Left ventricle myocardium superior (tissue), 1 donor: ENCODE measurements around the gene SPEG. TPM values are rescaled to one million over a fixed set of nuclear protein-coding genes. Genes with fewer than 3 reads are reported as not detected.
A peak's percentile ranks its signal among the peaks of the same experiment; 100 is the strongest.
"Not testable (repeated sequence)": the region's sequence is repeated elsewhere in the genome, so short reads cannot be mapped to it uniquely, and the experiment has no call there.

ENCODE experiments used
- ATAC-seq: fragments of 200-7000 bp; cut with Tn5 transposase; one replicate; pipeline ENCODE4 v1.9.1; 2020; ENCODE audit warnings: mild to moderate bottlenecking, moderate library complexity
- DNase-seq: peaks from one replicate; pipeline ENCODE4 v3.0.0-alpha.2; 2020
- intact Hi-C: fragments of 100-400 bp; cut with micrococcal nuclease; formaldehyde crosslinking; loops from one replicate; pipeline ENCODE4 v1.11.0; 2022
- total RNA-seq: library from RNA; stranded (reverse); fragmentation: NEBNext Ultra II Directional; extraction: Animal tissue kit (Norgen Biotek cat#: 25700); gene quantifications from one replicate; pipeline ENCODE4 v1.2.1, GENCODE V29; 2021
- donor health status: DM: no; HTN: yes; CAD: no; lungs with severe emphysema.

The SPEG gene
- total RNA-seq, 1 donor from 2014 or later: 111 TPM

DNA sequence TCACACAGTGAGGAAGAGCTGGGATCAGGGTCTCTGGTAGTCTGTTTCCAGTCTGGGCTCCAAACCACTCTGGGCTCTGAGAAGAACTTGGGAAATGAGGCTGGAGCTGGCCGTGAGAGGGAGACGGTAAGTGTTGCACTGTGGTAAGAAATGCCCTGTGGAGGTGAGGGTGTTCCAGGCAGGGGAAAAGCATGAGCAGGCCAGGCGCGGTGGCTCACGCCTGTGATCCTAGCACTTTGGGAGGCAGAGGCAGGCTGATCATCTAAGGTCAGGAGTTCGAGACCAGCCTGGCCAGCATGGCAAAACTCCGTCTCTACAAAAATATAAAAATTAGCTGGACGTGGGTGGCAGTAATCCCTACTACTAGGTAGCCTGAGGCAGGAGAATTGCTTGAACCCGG lies 30.8 kb upstream of the SPEG start:
- DNase-seq (no peak), ATAC-seq (no peak)
- intact Hi-C loops: loop anchor here (10.0 kb wide), 1 partner anchor 121 kb away; no protein-coding TSS in a partner anchor

DNA sequence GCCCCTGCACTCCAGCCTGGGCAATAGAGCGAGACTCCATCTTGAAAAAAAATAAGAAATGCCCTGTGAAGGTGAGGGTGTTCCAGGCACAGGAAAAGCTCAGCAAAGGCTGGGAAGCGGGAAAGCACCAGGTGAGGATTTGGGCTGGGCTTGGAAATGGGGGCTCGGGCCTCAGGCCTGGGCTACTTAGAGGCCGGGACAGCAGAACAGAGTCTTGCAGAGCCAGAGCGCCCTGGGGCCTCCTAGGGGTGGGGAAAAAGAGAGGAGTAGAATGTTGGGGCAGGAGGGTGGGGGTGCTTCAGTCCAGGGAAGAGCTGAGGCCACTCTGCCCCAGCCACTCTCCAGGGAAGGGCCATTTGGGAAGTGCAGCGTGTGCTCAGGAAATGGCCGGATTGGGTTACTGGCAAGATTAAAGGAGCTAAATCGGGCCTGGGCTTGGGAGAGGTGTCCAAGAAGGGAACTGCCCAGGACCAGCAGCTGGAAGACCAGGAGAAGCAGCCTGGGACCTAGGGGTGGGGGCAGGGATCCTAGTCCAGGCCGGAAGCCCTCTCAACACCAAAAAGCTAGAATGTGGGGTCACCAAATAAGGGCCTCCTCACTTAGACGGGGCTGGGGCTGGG lies 30.2 kb upstream of the SPEG start:
- intact Hi-C loops: loop anchor here (10.0 kb wide), 1 partner anchor 120 kb away; no protein-coding TSS in a partner anchor
- DNase-seq: peak; percentile 66
- ATAC-seq: peak; percentile 65

DNA sequence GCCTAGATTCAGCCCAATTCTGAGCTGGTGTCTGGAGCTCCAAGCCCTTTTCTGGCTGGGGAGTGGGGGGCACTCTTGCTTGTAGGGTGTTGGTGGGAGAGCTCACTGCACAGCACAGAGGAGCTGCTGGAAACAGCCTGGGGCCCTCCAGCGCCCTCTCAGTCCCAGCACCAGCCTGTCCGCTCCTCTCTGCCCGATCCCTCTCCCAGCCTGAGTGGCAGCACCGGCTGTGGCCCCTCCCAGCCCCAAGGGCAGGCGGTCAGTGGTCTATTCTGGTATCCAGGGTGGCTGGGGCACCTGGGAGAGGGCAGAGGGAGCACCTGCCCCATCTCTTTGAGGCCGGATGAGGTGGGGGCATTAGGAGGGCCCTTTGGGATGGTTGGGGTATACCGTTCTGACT lies 29.7 kb upstream of the SPEG start:
- intact Hi-C loops: loop anchor here (10.0 kb wide), 1 partner anchor 120 kb away; no protein-coding TSS in a partner anchor
- ATAC-seq (peak; percentile 78), DNase-seq (peak; percentile 80)

DNA sequence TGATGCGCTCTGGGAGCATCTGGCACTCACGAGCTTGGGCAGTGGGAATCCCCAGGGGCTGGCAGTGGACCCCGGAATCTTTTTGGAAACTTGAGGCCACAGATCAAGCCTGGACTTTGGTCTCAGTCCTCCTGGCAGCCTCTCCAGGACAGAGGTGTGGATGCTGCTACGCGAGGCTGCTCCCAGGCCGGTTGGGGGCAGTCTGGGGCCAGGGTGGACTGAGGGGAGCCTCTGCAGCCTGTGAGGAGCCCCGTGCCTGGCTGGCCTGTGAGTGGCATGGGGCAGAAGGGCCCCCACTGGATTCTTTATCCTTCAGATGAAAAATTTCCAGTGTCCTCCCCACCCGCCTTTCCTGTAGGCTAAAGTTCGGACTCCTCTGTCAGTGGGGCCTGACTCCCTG lies 29.2 kb upstream of the SPEG start:
- DNase-seq (peak; percentile 82), ATAC-seq (peak; percentile 76)
- intact Hi-C loops: loop anchor here (10.0 kb wide), 1 partner anchor 119 kb away; no protein-coding TSS in a partner anchor

DNA sequence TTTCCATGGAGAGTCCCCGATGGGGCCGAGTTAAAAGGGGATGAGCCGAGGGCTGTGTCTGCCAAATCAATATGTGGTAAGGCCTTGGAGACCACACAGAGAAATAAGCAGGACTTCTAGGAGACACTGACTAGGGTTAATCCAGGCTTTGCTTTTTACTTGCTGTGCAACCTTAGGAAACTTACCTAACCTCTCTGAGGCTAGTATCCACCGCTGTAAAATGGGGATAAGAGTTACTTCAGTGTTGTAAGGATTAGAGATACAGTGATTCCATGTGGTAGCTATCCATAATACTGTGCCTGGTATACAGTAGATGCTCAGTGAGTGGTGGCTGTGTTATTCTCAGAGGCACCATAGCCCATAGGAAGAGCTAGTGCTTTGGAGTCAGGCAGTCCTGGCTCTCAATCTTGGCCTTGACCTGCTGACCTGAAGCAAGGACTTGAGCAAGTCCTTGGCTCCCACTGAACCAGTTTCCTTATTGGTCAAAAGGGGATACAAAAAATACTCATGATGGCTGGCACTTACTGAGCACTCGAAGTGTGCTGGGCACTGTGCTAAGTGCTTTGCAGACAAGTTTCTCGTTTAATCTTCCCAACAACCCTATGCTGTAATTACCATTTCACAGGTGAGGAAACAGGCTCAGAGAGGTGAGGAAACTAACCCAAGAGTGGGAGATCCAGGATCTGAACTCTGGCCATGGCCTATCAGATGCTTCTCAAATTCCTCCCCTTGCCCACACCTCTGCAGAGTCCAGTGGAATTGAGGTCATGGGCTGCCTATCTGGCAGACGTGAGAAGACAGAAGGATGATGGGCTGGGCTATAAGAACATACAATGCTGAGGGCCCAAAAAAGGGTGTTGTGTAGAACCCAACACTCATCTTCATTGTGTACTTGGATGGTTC lies 28.4 kb upstream of the SPEG start:
- ATAC-seq: peak; percentile 2
- no peak for DNase-seq
- intact Hi-C loops: loop anchor here (10.0 kb wide), 1 partner anchor 119 kb away; no protein-coding TSS in a partner anchor

DNA sequence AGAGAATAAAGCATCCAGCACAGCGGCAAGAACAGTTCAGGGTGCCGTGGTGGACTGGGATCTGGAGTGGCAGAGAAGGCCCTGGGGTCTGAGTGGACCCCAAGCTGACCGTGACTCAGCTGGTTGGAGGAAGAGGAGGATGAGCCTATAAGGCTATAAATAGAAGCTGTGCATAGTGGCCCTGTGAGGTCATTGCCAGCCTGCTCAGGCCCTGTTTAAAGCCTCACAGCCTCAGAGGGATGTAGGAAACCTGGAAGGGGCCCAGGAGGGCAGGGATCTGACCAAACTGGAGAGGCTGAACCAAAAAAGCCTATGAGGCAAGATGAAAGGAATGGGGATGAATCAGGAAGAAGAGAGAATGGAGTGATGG lies 27.8 kb upstream of the SPEG start:
- DNase-seq (peak; percentile 80), ATAC-seq (peak; percentile 65)
- intact Hi-C loops: loop anchor here (10.0 kb wide), 1 partner anchor 118 kb away; no protein-coding TSS in a partner anchor

DNA sequence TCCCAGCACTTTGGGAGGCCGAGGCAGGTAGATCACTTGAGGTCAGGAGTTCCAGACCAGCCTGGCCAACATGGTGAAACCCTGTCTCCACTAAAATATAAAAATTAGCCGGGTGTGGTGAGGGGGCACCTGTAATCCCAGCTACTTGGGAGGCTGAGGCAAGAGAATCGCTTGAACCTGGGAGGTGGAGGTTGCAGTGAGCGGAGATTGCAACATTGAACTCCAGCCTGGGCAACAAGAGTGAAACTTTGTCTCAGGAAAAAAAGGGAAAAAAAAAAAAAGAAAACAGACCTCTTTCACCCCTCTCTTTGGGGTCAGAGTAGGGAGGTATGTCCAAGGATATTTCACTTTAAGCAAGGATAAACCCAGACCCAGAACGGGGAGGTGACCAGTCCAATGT lies 27.3 kb upstream of the SPEG start:
- intact Hi-C loops: loop anchor here (10.0 kb wide), 1 partner anchor 117 kb away; no protein-coding TSS in a partner anchor

DNA sequence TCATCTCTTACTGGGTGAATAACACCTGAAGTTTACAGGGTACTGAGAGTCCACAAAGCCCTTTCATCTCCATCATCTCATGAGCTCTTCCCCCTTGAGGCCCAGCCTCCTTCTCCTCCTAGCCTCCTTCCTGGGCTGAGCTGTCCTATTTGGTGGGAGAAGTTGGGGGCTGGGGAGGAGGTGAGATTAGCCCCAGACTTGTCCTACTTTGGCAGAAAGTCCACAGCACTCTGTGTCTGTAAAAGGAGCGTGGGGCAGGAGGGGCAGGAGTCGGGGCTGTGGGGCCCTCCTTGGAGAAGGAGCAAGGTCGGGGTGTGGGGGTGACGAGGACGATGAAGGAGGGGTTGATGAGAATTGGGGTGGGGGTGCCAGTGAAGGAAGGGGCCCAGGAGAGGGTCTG lies 26.4 kb upstream of the SPEG start:
- no peak for DNase-seq
- intact Hi-C loops: loop anchor here (10.0 kb wide), 1 partner anchor 117 kb away; no protein-coding TSS in a partner anchor
- no peak for ATAC-seq

More for the DNA sequence above, 27.3 kb upstream of the SPEG start:
- ATAC-seq, DNase-seq: not testable (repeated sequence)

DNA sequence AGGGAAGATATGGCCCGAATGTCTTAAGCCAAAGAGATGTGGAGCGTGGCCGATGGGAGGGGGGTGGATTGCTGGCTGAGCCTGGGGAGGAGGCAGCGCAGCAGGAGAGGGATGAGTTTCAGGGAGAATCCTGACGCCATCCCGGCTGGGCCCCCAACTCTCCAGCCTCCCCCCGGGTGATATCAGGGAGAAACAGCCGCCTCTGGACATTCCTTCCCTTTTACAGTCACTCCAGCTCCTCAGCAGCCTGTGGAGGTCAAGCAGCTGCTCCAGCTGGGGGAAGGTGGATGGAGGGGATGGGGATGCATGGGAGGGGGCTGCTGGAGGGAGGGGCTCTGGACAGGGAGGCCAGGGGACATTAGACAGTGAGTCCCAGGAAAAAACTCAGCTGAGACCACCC lies 26.0 kb upstream of the SPEG start:
- intact Hi-C loops: loop anchor here (10.0 kb wide), 1 partner anchor 116 kb away; no protein-coding TSS in a partner anchor
- ATAC-seq (no peak), DNase-seq (no peak)

DNA sequence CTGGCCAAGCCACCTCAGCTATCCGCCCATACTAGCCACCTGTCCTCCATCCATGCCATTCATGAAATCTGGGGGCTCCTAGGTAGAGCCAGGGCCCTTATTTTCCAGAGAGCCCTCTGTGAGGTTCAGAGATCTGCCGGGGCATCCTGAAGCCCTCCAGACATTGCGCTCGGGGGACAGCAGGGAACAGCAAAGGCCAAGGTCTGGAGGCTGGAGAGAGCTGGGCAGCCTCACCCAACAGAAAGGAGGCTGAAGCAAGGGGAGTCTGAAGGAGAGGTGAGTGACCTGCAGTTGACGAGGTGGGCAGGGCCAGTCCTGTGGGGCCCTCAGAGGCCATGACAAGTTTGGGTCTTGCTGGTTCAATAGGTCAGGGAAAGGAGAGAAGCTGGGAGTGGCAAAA lies 25.0 kb upstream of the SPEG start:
- no peak for DNase-seq
- ATAC-seq: no peak
- intact Hi-C loops: loop anchor here (10.0 kb wide), 1 partner anchor 115 kb away; no protein-coding TSS in a partner anchor

DNA sequence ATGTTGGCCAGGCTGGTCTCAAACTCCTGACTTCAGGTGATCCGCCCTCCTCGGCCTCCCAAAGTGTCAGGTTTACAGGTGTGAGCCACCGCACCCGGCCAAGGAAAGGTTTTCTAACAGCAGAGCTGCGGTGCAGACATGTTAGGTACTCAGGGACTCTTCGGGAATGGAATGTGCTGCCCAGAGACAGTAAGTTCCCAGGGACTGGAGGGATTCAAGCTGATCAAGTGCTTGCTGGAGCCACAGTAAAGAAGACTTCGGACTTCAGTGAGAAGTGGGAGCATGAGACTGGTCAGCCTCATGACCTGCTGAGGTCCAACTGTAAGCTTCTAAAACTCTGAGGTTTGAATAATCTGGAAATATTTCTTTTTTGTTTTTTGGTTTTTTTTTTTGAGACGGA lies 24.3 kb upstream of the SPEG start:
- DNase-seq (no peak), ATAC-seq (no peak)
- intact Hi-C loops: no loop called here

DNA sequence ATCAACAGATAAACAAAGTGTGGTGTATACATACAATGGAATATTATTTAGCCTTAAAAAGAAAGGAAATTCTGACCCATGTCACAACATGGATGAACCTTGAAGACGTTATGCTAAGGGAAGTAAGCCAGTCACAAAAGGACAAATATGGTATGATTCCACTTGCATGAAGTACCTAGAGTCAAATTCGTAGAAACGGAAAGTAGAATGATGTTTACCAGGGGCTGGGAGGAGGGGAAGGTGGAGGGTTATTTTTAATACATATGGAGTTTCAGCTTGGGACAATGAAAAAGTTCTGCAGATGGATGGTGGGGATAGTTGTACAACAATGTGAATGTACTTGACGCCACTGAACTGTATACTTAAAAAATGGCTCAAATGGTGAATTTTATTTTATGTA lies 19.8 kb upstream of the SPEG start:
- ATAC-seq (no peak), DNase-seq (no peak)
- intact Hi-C loops: no loop called here

DNA sequence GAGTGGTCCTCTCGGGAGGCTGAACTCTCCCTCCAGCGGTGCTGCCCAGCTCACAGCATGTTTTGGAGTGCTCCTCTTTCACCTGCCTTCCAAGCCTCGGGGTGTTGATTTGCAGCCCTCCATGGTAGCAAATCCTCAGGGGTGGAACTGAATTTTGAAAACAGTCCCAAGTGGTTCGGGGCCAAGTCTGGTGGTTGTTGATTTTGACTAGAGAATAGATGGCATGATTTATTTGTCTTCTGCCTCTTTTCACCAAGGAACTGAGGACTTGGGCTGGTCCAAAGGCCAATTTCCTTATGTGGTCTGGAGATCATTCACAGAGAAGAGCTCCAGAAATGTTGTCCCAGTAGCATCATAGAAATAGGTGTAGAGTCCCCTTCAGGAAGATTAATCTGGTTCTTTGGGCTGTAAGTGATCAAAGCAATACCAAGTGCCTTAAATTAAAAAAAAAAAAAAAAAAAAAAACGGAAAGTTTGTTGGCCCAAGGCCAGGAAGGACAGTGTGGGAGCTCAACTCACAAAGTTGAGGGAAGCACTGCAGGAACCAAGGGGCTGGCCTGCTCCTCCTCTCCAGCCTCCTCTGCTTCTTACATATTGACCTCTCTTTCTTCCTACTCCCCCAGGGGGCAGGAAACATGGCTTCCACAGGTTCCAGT lies 18.9 kb upstream of the SPEG start:
- intact Hi-C loops: no loop called here
- ATAC-seq: no peak
- DNase-seq: no peak

DNA sequence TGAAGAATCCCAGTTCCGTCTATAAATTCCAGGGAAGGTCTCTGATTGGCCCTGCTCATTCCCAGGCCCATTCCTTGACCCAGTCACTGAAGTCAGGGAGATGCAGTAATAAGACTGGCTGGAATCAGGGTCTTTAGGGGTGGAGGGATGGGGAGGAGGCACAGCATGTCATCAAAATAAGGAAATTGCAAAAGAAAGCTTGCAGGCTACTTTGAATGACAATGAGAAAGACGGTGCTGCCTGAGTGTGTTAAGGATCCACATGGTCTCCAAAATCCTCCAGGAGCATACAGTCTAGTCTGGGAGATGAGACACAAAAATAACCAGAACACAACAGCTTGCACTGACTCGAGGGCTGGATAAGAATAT lies 18.4 kb upstream of the SPEG start:
- no peak for ATAC-seq
- no peak for DNase-seq
- intact Hi-C loops: no loop called here

DNA sequence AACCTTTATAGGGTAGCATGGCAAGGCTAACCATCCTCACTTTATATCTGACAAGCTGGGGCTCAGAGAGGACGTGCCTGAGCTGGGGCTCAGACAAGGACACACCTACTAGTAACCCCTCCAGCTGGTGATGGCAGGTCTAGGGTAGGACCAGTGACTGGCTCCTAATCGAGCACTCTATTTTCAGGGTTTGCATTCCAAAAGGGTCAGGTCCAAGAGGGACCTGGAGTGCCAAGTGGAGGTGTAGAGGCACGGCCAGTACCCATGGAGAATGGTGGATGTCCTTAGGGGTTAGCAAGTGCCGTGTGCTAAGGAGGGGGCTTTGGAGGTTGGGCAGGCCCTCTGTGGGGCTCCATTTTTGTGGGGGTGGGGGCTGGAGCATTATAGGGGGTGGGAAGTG lies 17.7 kb upstream of the SPEG start:
- intact Hi-C loops: no loop called here
- peak; percentile 54 for DNase-seq
- ATAC-seq: peak; percentile 58

DNA sequence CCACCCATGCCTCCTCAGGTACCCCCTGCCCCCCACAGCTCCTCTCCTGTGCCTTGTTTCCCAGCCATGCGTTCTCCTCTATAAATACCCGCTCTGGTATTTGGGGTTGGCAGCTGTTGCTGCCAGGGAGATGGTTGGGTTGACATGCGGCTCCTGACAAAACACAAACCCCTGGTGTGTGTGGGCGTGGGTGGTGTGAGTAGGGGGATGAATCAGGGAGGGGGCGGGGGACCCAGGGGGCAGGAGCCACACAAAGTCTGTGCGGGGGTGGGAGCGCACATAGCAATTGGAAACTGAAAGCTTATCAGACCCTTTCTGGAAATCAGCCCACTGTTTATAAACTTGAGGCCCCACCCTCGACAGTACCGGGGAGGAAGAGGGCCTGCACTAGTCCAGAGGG lies 17.3 kb upstream of the SPEG start:
- ATAC-seq: peak; percentile 66
- DNase-seq: peak; percentile 71
- intact Hi-C loops: no loop called here

DNA sequence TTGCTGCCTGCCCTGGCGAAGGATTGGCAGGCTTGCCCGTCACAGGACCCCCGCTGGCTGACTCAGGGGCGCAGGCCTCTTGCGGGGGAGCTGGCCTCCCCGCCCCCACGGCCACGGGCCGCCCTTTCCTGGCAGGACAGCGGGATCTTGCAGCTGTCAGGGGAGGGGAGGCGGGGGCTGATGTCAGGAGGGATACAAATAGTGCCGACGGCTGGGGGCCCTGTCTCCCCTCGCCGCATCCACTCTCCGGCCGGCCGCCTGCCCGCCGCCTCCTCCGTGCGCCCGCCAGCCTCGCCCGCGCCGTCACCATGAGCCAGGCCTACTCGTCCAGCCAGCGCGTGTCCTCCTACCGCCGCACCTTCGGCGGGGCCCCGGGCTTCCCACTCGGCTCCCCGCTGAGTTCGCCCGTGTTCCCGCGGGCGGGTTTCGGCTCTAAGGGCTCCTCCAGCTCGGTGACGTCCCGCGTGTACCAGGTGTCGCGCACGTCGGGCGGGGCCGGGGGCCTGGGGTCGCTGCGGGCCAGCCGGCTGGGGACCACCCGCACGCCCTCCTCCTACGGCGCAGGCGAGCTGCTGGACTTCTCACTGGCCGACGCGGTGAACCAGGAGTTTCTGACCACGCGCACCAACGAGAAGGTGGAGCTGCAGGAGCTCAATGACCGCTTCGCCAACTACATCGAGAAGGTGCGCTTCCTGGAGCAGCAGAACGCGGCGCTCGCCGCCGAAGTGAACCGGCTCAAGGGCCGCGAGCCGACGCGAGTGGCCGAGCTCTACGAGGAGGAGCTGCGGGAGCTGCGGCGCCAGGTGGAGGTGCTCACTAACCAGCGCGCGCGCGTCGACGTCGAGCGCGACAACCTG lies 16.3 kb upstream of the SPEG start, which contains the start of gene DES:
DES (plus strand) TSS at position 223 of the 857 bp plus-strand sequence; CDS start at position 309, 86 bp downstream.
- intact Hi-C loops: no loop called here
- peak; percentile 89 for DNase-seq

DNA sequence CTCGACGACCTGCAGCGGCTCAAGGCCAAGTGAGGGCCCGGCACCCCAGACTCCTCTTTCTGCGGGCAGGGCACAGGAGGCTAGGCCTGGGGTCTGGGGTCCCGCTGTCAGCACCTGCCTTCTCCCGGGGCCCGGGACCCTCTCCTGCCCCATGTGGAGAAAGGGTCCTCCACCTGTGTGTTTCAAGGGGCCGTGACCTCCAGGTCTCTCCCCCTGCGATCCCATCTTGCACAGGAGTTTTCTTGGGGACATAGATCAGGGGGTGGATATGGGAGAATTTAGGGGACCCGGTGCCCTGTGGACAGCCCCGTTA lies 15.7 kb upstream of the SPEG start:
- ATAC-seq (no peak), DNase-seq (no peak)
- intact Hi-C loops: no loop called here

More for the DNA sequence above, 16.3 kb upstream of the SPEG start, which contains the start of gene DES:
- ATAC-seq: peak; percentile 69
